Measurements from ENCODE around the gene B3GNT3.

DNA sequence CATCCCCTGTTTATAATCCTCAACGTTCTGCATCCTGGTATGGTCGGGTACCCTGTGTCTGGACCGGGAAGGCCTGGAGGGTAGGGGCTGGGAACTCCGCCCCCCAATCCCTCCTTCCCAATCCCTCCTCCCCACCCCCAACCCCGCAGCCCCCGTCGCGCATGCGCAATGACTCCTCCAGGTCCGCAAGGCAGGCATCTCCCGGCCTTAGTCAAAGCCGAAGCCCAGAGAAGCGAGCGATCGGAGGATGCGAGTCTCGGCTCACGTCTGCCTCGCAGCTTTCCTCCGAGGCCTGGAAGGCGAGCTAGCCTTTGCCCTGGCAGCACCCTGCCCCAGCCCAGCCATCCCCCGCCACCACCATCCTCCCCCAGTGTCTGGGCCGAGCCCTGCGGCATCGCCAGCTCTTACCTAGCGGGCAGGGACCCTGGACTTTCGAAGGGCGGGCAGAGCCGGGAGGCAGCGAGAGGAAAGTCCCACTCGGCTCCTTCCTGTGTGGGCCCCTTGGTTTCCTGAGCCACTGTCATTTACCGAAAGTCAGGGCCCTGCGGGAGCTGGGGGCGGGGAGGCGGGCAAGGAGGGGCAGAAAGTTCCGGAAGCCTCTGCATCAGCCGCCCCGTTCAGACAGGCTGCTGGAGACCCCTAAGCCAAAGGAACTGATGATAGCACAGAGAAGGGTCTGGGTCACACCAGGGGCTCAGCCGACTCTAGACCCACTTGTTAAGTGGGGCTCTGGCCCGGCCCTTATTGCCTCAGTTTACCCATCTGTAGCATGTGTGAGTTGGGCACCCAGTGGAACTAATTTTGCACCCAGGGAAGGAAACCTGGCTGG lies 52.8 kb downstream of the B3GNT3 start, which contains the start of gene JAK3:
- TF ChIP-seq, protein P1, sequence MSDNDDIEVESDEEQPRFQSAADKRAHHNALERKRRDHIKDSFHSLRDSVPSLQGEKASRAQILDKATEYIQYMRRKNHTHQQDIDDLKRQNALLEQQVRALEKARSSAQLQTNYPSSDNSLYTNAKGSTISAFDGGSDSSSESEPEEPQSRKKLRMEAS (IDR thresholded peaks at IDR 0.05), result no peak
- TF ChIP-seq USF1 (IDR thresholded peaks at IDR 0.05) (no peak), CREB1 (IDR thresholded peaks at IDR 0.05; ENCODE audit: low read depth) (no peak), EGR1 (IDR thresholded peaks at IDR 0.05) (no peak), TAF1 (IDR thresholded peaks at IDR 0.05; ENCODE audit: low read depth) (no peak), CEBPB (IDR thresholded peaks at IDR 0.05) (no peak), EP300 (IDR thresholded peaks at IDR 0.05; ENCODE audit: borderline replicate concordance) (no peak), REST (IDR thresholded peaks at IDR 0.05; ENCODE audit: low read depth) (no peak), NFIC (IDR thresholded peaks at IDR 0.05) (no peak), RAD21 (IDR thresholded peaks at IDR 0.05; ENCODE audit: low read depth) (no peak), ZBTB7A (IDR thresholded peaks at IDR 0.05; ENCODE audit: low read depth) (no peak), TEAD4 (IDR thresholded peaks at IDR 0.05) (no peak)
